GM21737 (cell line): ENCODE measurements around the gene RAP2B.

Source experiments
- ATAC-seq: cut with Tn5 transposase; IDR thresholded peaks from one replicate; pipeline ENCODE4 v1.9.1; 2021; ENCODE audit warnings: mild to moderate bottlenecking, moderate library complexity; ENCODE audit not compliant: unreplicated experiment

The RAP2B gene

GRCh38 chr3:153159771-153160397, 2.1 kb upstream of the RAP2B start:
- ATAC-seq, result no peak

DNA sequence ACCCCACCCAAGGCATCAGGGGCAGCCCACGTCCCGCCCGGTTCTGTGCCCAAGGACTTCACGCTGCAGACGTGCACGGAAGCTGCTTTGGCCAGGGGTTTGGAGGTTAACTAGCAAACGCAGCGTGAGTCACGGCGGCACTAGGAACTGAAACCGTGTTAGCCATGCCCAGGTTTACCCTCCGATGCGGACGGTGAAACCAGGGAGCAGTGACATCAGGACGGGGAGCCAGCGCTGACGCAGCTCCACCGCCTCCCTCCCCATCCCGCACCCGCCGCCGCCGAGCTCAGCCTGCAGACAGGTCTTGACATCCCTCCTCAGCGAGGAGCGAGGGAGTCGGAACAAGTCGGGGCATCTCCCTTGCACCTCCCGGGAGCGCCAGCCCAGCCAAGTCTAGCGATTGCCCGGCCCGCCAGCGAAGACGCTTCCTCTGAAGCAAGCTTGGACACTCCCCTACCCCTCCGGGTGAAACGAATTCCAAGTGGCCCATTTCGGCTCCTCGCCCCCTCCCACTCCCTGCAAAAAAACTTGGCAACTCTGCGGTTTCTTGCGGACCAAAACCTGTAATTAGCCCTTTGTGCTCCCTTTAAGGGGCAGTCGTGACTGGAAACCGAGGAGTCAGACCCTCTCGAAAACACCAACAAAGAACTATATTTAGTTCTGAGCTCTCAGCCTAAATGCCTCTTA, 1.4 kb upstream of the RAP2B start:
- peak; percentile 32 for ATAC-seq

GRCh38 chr3:153161138-153161713, 800 bp upstream of the RAP2B start:
- peak; percentile 80 for ATAC-seq

DNA sequence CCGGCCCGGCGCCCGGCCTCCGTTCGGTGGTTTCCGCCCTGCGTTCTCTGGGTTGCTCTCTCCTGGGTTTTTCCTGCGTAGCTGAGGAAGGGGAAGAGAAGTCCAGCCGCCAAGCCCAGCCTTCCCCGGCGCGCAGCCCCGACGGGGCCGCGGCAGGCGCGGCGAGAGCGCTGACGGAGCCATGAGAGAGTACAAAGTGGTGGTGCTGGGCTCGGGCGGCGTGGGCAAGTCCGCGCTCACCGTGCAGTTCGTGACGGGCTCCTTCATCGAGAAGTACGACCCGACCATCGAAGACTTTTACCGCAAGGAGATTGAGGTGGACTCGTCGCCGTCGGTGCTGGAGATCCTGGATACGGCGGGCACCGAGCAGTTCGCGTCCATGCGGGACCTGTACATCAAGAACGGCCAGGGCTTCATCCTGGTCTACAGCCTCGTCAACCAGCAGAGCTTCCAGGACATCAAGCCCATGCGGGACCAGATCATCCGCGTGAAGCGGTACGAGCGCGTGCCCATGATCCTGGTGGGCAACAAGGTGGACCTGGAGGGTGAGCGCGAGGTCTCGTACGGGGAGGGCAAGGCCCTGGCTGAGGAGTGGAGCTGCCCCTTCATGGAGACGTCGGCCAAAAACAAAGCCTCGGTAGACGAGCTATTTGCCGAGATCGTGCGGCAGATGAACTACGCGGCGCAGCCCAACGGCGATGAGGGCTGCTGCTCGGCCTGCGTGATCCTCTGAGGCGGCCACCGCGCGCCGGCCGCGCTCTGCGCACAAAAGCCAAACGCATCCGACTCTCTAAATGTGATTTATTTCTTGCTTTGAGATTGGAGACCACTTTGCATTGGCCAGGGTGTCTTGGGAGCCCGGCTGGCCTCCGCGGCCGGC, 727 bp downstream of the RAP2B start:
- peak; percentile 6 for ATAC-seq

GRCh38 chr3:153163393-153163724, 1.3 kb downstream of the RAP2B start:
- no peak for ATAC-seq

- ATAC-seq, result no peak
Observed at GRCh38 chr3:153163756-153164550, 1.9 kb downstream of the RAP2B start.

- ATAC-seq, result no peak
Observed at GRCh38 chr3:153165261-153165681, 3.2 kb downstream of the RAP2B start.

DNA sequence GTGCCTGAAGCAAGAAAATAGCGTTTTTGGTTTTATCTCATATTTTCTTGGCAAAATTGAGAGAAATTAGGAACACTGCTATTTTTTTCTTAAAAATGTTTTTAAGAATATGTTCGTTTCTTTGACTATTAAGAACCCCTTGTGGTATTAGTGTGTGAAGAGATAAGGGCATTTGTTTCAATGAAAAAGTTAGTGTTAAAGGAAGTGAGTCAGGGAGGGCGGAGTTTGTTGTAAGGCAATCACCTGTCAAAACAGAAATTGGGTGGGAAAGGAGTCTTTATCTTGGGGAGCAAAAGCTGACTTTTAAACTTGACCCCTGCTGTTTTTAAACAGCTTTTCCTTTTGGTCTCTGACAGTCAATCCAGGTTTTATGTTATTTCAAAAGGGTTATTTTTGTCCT, 4.2 kb downstream of the RAP2B start:
- no peak for ATAC-seq

- ATAC-seq, result no peak
Observed at GRCh38 chr3:153166796-153167195, 4.8 kb downstream of the RAP2B start.

- ATAC-seq, result no peak
Observed at GRCh38 chr3:153169793-153170383, 7.9 kb downstream of the RAP2B start.

GRCh38 chr3:153171256-153171655, 9.2 kb downstream of the RAP2B start:
- ATAC-seq, result no peak

GRCh38 chr3:153171918-153172317, 9.9 kb downstream of the RAP2B start:
- ATAC-seq, result no peak

DNA sequence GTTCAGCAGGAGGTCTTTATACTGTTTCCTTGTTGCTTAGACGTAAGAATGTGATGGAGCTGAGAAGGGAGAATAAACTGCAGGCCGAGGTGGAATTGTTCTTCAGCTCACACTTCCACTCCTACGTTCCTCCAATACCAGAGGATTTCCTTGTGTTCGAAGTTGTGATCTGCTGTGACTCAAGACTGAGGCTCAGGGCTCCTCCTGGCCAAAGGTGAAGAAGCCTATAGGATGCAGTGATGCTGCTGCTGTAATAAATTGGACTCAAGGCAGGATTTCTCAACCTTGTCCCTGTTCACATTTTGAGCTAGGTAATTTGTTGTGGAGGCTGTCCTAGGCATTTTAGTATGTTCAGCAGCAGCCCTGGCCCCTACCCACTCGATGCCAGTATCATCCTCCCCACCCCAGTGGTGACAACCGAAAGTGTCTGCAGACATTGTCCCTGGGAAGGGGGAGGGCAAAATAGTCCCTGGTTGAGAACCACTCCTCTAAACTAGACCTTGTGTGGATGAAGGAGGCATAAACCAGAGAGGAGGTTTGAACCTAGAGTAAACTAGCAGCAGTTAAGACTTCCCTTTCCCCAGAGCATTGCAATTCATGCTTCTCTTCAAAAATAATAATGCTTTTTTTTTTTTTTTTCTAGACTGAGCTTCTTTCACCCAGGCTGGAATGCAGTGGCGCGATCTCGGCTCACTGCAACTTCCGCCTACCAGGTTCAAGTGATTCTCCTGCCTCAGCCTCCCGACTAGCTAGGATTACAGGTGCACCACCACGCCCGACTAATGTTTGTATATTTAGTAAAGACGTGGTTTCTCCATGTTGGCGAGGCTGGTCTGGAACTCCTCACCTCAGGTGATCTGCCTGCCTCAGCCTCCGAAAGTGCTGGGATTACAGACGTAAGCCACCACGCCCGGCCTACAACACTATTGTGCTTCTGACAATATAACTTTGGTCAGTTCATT, 11.1 kb downstream of the RAP2B start:
- no peak for ATAC-seq

DNA sequence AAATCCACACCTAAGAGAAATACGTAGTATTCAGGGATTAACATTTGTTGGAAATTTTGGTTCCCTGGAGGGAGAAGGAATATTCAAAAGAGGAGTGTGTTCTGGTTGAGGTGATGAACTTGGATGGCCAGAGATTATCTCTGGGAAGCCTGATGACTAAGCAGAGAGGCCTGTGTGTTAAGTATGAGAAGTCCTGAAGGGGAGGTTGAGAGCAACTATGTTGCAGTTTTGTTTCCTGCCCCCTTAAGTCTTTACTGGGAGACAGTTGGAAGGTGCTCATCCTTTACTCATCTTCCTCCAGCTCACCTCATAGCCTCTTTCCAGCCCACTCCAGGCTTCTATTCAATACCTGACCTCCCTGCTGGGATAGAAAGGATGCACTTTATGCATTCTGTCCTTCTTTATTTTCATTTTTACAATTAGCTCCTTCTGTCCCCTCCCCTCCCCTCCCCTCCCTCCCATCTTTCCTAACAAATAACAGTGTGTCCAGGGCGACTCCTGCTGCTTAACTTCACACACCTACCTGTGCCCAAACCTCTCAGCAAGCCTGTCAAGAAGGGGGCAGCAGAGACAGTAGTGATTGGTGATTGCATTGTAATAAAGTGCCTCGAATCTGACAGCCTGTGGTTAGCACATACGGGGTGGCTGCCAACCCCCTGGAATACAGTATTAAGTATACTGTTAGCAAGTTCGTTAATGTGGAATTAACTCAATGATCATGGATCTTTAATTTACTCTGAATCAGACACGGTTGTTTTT, 11.9 kb downstream of the RAP2B start:
- ATAC-seq, result no peak

- no peak for ATAC-seq
Observed at GRCh38 chr3:153176197-153176596, 14.2 kb downstream of the RAP2B start.

- no peak for ATAC-seq
Observed at GRCh38 chr3:153180860-153181372, 18.9 kb downstream of the RAP2B start.

GRCh38 chr3:153182501-153183293, 20.7 kb downstream of the RAP2B start:
- ATAC-seq, result no peak
